DND-41 (cell line): Measurements from ENCODE around the gene THSD4.

Experiments used
- ATAC-seq: fragments of 200-7000 bp; cut with Tn5 transposase; 3 replicates; pipeline ENCODE4 v1.9.1; 2021; ENCODE audit warnings: low read depth; ENCODE audit not compliant: insufficient read depth
- DNase-seq: peaks from one replicate; pipeline ENCODE4 v3.0.0-alpha.2; 2020
- H2AFZ ChIP-seq: 2 replicates; pipeline ENCODE4 v1.6.0; 2012; ENCODE audit warnings: low read depth, low read length
- H3K27ac ChIP-seq: 2 replicates; pipeline ENCODE4 v1.5.1; 2012; ENCODE audit warnings: low read length, inconsistent platforms
- H3K27me3 ChIP-seq: fragments of 200-600 bp; sonication (generic); 2 replicates; pipeline ENCODE4 v1.6.0; 2012; ENCODE audit warnings: low read length, mild to moderate bottlenecking, inconsistent platforms; ENCODE audit not compliant: insufficient read depth, poor library complexity
- H3K36me3 ChIP-seq: 2 replicates; pipeline ENCODE4 v1.5.1; 2012; ENCODE audit warnings: low read length, inconsistent platforms; ENCODE audit not compliant: insufficient read depth
- H3K4me1 ChIP-seq: 2 replicates; pipeline ENCODE4 v1.5.1; 2012; ENCODE audit warnings: mild to moderate bottlenecking, low read length; ENCODE audit not compliant: insufficient read depth
- H3K4me2 ChIP-seq: 2 replicates; pipeline ENCODE4 v1.6.0; 2012; ENCODE audit warnings: mild to moderate bottlenecking, moderate library complexity, low read length, inconsistent platforms; ENCODE audit not compliant: insufficient read depth
- H3K4me3 ChIP-seq, 2 experiments: fragments of 200-600 bp in 1 of 2; shearing (Covaris generic) in 1 of 2; 2 replicates each; pipeline ENCODE4 v1.5.1; 2012 to 2016; ENCODE audit warnings: inconsistent platforms in 2 of 2, low read length in 2 of 2, mild to moderate bottlenecking in 2 of 2, low read depth in 1 of 2, moderate library complexity in 1 of 2
- H3K79me2 ChIP-seq: 2 replicates; pipeline ENCODE4 v1.6.0; 2012; ENCODE audit warnings: low read length, inconsistent platforms; ENCODE audit not compliant: insufficient read depth
- H3K9ac ChIP-seq: 2 replicates; pipeline ENCODE4 v1.6.0; 2012; ENCODE audit warnings: low read depth, mild to moderate bottlenecking, inconsistent platforms, low read length, moderate library complexity
- H3K9me3 ChIP-seq: 2 replicates; pipeline ENCODE4 v1.5.1; 2012; ENCODE audit warnings: low read length, moderate library complexity, mild to moderate bottlenecking, inconsistent platforms; ENCODE audit not compliant: insufficient read depth, severe bottlenecking
- H4K20me1 ChIP-seq: 2 replicates; pipeline ENCODE4 v1.6.0; 2012; ENCODE audit warnings: low read length; ENCODE audit not compliant: insufficient read depth
- CTCF ChIP-seq: IDR thresholded peaks from 2 replicates; pipeline ENCODE4 v1.5.1; 2012; ENCODE audit warnings: borderline replicate concordance, low read length, moderate library complexity, mild to moderate bottlenecking; ENCODE audit not compliant: poor library complexity, severe bottlenecking; ENCODE audit errors: extremely low read depth
- EZH2 ChIP-seq: IDR thresholded peaks from 3 replicates; pipeline ENCODE4 v1.6.1; 2012; ENCODE audit warnings: borderline replicate concordance, low read depth, mild to moderate bottlenecking, moderate library complexity, low read length, inconsistent platforms; ENCODE audit not compliant: severe bottlenecking

The THSD4 gene

GRCh38 chr15:71109130-71109529 lies 6.1 kb upstream of the THSD4 start:
- TF ChIP-seq CTCF (no peak), EZH2 (no peak)
- Histone ChIP-seq H3K36me3 (no peaks in the 10 kb centered on the region), H3K4me3 (no peak overlapping the region), H3K4me1 (no peaks in the 10 kb centered on the region), H3K9me3 (no peaks in the 10 kb centered on the region), H4K20me1 (no peaks in the 10 kb centered on the region), H3K27me3 (no peaks in the 10 kb centered on the region), H2AFZ (no peak overlapping the region), H3K79me2 (no peaks in the 10 kb centered on the region), H3K4me2 (no peak overlapping the region), H3K27ac (no peak overlapping the region), H3K9ac (no peak overlapping the region)
- no peak for DNase-seq
- ATAC-seq = no peak

- no peaks in the 10 kb centered on the region for H3K4me1 ChIP-seq
- no peak for ATAC-seq
Measured at GRCh38 chr15:71109905-71110304, 5.4 kb upstream of the THSD4 start.

GRCh38 chr15:71110405-71111180 lies 4.7 kb upstream of the THSD4 start:
- no peaks in the 10 kb centered on the region for H4K20me1 ChIP-seq
- no peak for TF ChIP-seq CTCF
- no peak for ATAC-seq
- H3K27ac ChIP-seq = no peak overlapping the region
- H3K4me2 ChIP-seq = no peak overlapping the region
- no peaks in the 10 kb centered on the region for H3K27me3 ChIP-seq
- no peak for DNase-seq
- no peaks in the 10 kb centered on the region for H3K9me3 ChIP-seq
- H3K9ac ChIP-seq = no peak overlapping the region
- no peaks in the 10 kb centered on the region for H3K36me3 ChIP-seq
- no peaks in the 10 kb centered on the region for H3K79me2 ChIP-seq
- H3K4me3 ChIP-seq = no peak overlapping the region
- no peak overlapping the region for H2AFZ ChIP-seq
- H3K4me1 ChIP-seq = no peaks in the 10 kb centered on the region

More at GRCh38 chr15:71109905-71110304, 5.4 kb upstream of the THSD4 start:
- no peak for TF ChIP-seq CTCF
- no peak for TF ChIP-seq EZH2
- Histone ChIP-seq H3K27ac (no peak overlapping the region), H3K36me3 (no peaks in the 10 kb centered on the region), H3K79me2 (no peaks in the 10 kb centered on the region), H3K9ac (no peak overlapping the region), H2AFZ (no peak overlapping the region), H4K20me1 (no peaks in the 10 kb centered on the region), H3K27me3 (no peaks in the 10 kb centered on the region), H3K4me3 (no peak overlapping the region), H3K9me3 (no peaks in the 10 kb centered on the region), H3K4me2 (no peak overlapping the region)
- DNase-seq = no peak
